Head of caudate nucleus (tissue), 42 donors: ENCODE results near the gene MAML3.
A peak's percentile ranks its signal among the peaks of the same experiment; 100 is the strongest.

Source experiments
- DNase-seq, 42 donors: peaks; one replicate each; pipeline versions ENCODE4 v3.0.0 to v3.0.0-alpha.2; 2020 to 2021; ENCODE audit warnings: mixed read lengths in 7 of 42
- intact Hi-C: fragments of 100-400 bp; cut with DNase I; formaldehyde crosslinking; loops from one replicate; pipeline ENCODE4 v1.15.0; 2022

MAML3 gene

DNA sequence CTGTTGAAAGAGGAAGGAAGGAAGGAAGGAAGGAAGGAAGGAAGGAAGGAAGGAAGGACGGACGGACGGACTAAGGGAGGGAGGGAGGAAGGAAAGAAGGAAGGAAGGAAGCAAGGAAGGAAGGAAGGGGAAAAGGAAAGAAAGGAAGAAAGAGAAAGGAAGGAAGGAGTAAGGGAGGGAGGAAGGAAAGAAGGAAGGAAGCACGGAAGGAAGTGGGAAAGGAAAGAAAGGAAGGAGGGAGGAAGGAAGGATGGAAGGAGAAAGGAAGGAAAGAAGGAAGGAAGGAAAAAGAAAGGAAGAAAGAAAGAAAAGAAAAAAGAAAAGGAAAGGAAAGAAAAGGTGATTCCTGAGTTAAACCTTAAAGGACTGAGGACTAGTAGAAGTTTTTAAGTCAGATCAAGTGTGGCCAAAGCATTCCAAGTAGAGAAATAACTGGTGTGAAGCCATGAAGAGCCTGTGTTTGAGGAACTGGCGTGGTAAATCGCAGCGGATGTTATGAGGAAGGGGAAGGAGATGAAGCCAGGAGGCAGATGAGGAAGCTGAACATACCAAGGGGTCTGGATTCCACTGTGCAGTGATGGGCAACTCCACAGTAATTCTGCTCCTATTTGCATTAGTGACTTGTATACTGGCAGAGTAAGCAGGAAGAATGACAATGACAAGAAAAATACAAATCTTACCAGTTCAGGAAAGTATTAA is 324.9 kb downstream of the MAML3 start:
- DNase-seq = peak in 1 of 42 donors; percentile 20
- intact Hi-C loops = no loop called here

DNA sequence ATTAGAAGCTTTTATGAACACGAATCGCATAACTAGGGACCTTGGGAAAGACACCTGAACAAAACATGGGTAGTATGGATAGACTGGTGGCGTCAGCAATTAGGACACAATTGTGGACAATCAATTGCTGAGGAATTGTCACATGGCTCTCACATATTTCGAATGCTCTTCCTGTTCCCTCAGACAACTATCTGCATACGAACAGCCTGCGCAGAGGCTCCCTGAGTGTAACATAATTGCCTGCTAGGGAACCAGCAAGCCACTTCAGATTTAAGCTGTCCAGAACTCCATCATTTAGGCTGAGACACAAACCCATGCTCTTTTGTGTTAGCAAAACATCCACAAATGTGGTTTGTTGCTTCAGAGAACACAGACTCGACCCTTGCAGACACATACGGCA is 327.6 kb downstream of the MAML3 start:
- intact Hi-C loops = no loop called here
- no peak for DNase-seq

DNA sequence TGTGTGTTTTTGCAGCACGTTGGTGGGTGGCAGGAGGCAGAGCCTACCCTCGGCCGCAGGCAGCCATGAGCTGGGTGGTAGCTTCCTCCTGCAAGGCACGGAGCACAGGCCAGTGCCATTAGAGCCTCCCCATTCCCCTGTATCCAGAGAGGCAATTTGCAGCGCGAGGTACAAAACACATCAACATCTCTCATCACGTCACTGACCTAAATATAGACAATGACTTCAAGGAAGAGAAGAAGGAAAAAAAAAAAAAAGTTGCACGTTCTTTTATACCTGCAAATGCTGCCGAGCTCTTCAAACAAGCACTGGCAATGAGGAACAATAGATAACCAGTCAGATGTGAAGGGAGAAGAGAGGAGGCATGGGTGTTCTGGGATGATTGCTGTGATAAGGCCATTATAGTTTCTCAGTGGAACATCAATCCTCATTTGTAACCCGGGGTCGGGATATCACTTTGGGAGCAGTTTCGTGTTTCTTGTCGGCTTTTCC is 328.4 kb downstream of the MAML3 start:
- no peak for DNase-seq
- intact Hi-C loops = no loop called here

DNA sequence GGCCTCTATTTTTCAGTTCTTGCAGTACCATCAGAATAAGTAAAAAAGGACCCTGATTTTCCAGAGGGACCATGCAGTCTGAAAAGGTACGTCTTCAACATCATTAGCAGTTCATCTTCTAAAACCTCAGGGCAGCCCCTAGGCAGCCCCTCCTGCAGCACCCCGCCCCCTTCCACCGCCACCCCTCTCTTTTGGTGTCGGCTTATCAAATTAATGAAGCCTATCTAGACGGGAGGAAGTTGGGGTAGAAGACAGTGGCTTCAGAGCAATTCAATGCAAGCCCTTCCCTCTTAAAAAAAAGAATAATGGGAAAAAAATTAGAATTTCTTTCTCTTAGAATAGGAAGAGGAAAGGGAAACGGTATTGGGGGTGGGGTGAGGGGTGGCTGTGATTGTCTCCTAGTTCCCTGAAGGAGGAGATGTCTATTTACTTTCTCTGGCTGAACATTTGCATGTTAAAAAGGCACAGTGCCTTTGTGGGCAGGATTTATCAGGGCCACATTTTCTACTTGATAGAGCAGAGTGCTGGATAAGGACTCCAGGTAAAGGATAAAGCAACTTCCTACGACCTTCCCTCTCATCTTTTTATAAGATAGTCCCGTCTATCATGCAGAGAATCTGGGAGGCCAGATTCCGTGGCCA is 329.0 kb downstream of the MAML3 start:
- DNase-seq = no peak
- intact Hi-C loops = no loop called here

DNA sequence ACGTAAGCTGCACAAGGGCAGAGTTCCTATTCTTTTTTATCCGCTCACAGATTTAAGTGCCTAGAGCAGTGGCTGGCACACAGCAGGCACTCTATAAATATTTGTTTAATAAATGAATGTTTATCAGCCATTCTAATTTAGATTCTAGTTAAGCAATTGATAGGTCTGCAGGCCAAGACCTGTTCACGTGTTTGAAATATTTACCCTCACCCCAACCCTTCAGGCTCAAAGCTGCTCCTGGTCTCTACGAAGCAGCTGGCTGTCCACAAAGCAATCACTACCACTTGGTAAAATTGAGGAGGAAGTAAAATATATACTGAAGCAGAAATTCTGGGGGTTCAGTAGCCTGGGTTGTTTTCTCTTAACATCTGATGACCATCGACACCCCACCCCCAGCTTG is 330.2 kb downstream of the MAML3 start:
- intact Hi-C loops = no loop called here
- DNase-seq = no peak

DNA sequence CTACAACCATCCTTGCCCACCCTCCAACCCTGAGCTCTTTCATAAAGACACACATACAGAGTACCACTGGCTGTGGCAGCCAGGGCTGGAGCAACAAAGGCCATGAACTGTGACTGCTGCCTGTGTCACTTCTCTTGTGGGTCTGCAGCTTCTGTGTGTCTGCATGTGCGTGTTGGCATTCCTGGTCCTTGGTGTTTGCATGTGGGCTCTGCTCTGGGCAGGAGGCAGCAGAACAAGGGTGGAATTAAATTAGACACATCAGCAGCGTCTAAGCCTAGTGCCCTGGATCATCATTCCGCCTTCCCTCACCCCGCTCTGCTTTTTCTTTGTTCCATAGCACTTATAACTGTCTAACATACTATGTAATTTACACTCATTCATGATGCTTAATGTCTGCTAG is 330.6 kb downstream of the MAML3 start:
- no peak for DNase-seq
- intact Hi-C loops = no loop called here

DNA sequence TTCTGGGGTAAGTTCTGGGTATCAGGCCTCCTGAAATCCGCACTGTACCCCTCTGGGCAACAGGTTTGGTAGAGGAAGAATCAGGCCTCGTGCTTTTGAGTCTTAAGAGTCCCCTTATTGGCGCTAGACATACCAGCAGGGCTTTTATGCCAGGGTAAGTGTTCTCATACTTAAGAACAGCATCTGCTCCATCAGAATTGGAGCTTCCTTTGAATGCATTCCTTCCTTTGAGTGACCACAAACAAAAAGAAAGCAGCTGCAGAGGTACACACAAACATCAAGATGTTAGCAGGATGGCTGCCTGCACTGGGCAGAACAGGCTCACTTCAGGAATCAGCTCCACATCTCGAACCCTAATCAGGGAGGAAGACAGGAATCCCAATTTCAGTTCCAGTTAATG is 331.6 kb downstream of the MAML3 start:
- no peak for DNase-seq
- intact Hi-C loops = no loop called here

DNA sequence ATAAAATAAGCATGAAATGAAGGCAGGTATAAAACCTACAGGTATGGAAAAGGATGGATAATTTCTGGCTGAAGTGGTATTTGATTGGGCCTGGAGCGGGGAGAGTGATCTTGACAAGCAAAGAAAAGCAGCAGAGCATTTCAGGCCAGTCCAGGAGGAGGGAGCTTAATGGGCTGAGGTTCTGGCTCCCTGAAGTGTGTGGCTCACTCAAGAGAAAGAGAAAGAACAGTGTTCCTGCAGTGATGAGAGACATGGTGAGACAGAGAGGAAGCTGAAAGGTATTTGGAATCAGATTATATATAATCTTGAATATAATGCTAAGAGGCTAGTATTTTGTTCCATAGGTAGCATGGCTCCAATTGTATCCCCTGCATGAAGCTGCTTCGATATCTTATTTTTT is 334.9 kb downstream of the MAML3 start:
- intact Hi-C loops = no loop called here
- DNase-seq = no peak

DNA sequence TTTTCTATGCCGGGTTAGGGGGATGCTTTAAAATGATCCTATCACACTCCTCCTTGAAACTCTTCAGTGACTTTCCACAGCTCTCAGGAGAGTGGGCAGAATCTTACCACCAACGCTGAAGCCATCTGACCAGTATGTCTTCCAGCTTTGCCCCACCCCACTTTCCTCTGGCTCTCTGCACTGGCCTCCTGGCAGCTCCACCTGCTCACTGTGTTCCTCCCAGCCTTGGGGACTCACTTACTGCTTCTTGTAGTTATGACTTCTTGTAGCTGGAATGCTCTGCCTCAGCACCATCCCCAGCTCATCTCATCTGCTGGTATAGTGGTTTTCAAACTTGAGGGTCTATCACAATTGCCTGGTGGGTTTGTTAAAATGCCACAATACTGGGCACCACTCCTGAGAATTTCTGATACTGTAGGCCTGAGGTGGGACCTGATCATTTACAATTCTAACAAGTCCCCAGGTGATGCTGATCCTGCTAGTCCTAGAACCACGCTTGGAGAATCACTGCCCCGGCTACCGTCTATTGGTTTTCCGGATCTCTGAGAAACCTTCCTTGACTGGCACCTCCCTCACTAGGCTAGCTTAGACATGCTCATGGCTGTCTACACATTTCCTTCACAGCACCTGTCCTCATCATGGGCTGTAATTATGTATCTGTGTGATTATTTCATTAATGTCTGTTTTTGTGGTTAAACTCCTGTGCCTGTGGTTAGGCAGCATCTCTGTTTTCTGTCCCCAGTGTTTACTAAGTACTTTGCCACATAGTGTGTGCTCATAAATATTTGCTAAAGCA is 336.1 kb downstream of the MAML3 start:
- intact Hi-C loops = no loop called here
- peak in 1 of 42 donors; percentile 12 for DNase-seq

DNA sequence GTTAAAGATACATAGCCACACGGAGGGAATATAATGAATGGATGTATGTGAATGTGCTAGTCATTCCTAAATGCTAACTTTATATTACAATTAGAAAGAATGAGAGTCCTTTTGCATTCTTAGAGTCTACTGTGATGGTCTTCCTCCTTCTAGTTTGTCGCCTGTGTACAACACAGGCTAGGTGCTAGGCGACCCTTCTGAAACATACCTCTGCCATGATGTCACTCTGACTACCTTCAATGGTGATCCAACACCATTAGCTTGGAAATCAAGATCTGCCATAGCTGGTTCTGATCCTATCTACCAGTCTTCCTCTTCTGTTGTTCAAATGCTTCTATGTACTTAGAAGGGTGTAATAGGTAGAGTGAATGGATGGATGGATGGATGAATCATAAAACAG is 337.1 kb downstream of the MAML3 start:
- intact Hi-C loops = no loop called here
- DNase-seq = no peak

DNA sequence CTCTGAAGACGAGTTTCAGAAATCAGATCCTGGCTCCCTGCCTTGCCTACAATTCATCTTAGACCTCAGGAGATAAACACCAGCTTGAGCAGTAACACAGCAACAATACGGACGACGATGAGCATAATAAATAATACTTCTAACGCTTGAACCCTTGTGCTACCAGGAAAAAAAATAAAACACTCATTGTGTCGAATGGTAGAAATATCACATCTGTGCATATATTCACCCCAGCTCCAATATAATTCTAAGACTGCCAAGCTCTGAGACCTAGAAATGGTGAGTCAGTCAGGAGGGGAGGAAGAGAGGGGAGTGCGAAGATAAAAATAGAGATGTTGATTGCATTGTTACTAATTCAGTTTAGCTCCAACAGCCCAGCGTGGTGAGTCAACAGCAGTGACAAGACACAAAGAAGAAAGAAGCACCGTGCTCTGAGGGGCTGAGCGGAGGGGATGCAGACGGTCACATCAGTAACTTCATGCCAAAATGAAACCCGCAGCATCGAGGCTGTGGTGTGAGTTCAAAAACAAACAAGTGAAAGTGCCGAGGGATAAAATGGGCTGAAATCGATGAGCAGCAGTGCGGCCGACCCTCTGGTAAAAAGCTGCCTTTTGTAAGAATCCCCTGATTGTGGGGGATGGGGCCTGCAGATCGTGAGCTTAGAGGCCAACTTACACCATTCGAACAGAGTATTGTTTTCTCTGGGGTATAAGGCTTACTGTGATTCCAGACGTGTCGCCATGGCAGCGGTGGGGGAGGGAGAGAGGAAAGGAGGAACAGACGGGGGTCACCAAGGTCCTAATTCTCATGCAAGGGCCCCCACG is 338.0 kb downstream of the MAML3 start:
- intact Hi-C loops = no loop called here
- peak in 19 of 42 donors; percentile 6 to 71 (median 30) for DNase-seq

DNA sequence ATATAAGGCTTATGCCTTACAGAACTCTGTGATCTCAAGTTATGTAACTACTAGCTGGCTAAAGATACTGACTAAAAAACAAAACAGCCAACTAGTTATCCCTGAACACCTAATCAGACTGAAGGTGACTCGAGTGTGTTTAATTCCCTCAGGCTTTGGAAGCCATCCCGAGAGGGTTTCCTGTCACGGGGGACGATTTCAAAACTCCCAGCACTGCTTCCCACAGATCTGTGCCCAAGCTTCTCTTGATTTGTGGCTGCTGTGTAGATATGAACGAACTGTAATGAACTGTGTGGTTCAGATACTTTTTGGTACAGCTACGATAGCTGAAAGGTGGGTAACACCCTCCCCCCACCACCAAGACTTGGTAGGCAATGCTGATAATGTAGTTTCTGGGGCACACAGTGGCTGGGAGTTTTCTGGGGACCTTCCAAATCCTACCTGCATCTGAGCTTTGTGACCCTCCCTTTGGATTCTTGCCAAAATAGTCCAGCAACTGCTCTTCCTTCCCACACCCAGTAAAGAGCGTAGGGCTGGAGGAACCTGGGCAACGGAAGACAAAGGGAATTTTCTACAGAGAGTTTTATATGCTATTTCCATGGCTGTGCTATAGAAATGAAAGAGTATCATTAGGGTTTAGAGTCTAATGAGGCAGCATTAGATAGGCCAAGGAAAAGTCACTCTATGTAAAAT is 339.5 kb downstream of the MAML3 start:
- intact Hi-C loops = no loop called here
- DNase-seq = peak in 7 of 42 donors; percentile 14 to 35 (median 21)

DNA sequence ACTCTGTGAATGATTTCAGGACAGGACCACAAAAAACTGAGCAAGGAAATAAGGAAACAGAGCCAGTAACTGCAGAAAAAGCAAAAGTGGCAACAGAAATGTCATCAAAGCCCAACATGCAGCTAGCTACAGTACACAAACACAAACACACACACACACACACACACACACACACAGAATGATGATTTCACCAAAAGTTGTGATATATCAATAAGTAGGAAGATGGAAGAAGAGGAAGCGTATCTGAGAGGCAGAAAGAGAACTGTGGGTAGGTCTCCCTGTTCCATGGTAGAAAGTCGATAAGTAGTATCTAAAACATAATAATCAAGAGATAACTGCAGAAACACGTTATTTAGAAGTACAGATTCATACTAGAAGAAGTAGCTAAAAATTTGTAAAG is 340.1 kb downstream of the MAML3 start:
- intact Hi-C loops = no loop called here
- DNase-seq = no peak

DNA sequence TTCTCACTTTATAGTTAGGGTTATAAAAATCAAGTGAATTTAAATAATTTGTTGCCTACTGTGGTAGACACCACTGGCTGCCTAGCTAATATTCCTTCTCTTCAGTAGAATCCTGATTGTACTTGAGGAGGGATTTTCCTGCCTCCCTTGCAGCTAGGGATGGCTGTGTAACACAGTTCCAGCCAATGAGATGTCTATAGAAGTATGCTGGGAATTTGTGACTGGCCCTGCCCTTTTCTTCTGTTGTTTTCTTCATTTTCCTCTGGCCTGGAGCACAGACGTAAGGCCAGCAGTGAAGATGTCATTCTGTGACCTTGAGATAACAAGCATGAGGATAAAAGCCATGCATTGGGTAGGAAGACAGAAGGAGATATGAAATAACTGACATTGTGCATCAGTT is 343.3 kb downstream of the MAML3 start:
- intact Hi-C loops = no loop called here

DNA sequence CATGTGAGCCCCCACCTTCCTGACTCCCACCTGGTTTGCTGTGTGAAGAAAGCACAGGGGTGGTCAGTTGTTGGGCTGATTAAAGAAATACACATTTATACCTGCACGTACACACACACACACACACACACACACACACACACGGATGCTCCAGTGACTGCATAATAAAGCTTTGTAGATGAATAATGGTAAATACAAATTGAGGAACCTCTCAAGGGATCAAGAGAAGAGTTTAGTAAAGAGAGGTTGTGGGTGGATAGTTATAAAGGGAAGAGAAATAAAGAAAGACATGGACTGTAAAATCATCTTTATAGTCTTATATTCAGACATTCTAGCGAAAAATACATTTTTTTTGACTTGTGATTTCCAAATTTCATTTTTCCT is 344.2 kb downstream of the MAML3 start:
- no peak for DNase-seq
- intact Hi-C loops = no loop called here

More for the DNA sequence above, 343.3 kb downstream of the MAML3 start:
- DNase-seq = no peak

DNA sequence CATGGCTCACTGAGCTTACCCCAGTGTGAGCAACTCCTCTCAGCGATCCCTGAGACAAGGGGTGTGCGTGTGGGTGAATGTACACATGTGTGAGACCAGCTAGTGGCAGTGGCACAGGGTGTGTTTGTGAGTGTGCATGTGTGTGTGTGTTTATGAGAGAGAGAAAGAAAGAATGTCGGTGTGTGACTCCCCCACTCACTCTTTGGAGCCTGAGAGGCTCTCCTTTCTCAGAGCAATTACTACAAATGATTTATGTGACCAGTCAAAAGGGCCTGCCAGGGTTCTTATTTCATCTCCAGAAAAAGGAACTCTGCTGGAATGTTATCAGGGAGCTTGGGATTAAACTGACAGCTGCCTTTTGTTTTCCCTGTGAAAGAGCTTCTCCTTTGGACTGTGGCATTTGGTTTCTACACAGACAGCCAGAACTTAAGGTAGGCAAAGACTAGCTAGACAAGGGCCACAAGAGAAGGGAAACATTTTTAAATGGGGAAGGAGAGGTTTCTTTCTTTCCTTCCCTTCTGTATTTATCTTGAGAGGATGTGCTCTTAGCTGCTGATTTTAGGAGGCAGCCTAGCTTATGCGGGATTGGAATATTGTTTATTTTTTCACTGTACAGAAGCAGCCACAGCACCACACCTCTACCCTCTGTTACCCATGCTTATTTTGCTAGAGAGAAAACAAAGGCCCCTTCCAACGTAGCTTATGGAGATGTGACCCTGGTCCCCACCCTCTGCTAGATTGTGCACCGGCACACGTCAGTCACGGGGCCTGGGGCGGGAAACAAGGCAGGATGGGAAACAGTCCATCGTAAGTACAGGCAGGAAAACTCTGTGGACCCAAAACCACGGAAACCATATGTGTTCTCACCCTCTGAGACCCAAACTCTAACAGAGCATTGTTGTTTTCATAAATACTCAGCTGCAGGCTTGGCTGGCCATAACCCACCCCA is 344.9 kb downstream of the MAML3 start:
- intact Hi-C loops = no loop called here
- no peak for DNase-seq

DNA sequence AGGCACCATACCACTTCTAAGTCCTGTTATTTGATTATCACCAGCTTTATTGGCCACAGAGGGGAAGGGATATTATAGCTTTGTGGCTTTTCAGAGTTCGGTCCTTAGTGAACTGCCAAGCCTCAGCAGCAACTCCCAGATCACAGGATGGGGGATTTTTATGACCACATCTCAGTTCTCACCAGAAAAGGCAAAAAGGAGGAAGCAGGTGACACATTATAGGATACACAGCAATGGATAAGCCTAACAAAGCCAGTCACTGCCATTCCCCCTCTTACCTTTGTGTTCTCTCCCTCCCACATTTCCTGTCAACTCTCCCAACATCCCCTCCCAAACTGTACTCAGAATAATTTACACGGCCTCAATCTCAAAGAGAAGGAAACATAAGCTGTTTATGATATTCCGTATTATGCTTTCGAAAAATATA is 345.6 kb downstream of the MAML3 start:
- intact Hi-C loops = no loop called here

DNA sequence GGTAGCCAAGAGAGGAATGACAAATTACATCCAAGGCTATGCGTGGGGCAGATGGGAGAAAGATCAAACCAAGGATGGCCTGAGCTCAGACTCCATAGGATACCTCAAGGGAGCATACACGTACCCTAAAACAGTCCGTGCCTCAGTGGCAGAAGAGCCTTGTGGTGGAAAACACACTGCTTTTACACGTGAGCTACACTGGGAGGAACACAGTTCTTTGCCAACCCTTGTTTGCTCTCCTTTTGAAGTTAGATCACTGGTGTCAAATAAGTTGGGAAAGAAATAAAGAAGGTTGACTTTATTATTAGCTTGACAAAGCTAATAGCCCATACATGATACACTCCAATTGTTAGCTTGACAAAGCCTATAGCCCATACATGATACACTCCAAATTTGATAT is 346.5 kb downstream of the MAML3 start:
- DNase-seq = no peak
- intact Hi-C loops = no loop called here

More for the DNA sequence above, 345.6 kb downstream of the MAML3 start:
- DNase-seq = no peak
